ENCODE measurements around the gene PTPRM. TPM values are rescaled to one million over a fixed set of nuclear protein-coding genes. Genes with fewer than 3 reads are reported as not detected.
"Not testable (repeated sequence)": the region's sequence is repeated elsewhere in the genome, so short reads cannot be mapped to it uniquely, and the experiment has no call there.

The PTPRM gene
- total RNA-seq, 1 donor: 64.2 TPM

GRCh38 chr18:7735626-7736175 is 168.6 kb downstream of the PTPRM start:
- no peak overlapping the region for H3K4me3 ChIP-seq (ENCODE audit: low read depth, low read length)
- DNase-seq (ENCODE audit: low read depth): no peak
- TF ChIP-seq CTCF (IDR thresholded peaks at IDR 0.05; ENCODE audit: insufficient read depth, low read length): no peak

- DNase-seq (ENCODE audit: low read depth); H3K4me3 ChIP-seq (ENCODE audit: low read depth, low read length): not testable (repeated sequence)
Observed at GRCh38 chr18:7736526-7736925, 169.4 kb downstream of the PTPRM start.

GRCh38 chr18:7737550-7737949 is 170.4 kb downstream of the PTPRM start:
- DNase-seq (ENCODE audit: low read depth): no peak
- TF ChIP-seq CTCF (IDR thresholded peaks at IDR 0.05; ENCODE audit: insufficient read depth, low read length): no peak
- no peak overlapping the region for H3K4me3 ChIP-seq (ENCODE audit: low read depth, low read length)

- no peak for TF ChIP-seq CTCF (IDR thresholded peaks at IDR 0.05; ENCODE audit: insufficient read depth, low read length)
- H3K4me3 ChIP-seq (ENCODE audit: low read depth, low read length): no peak overlapping the region
- peak; percentile 31 for DNase-seq (ENCODE audit: low read depth)
Observed at GRCh38 chr18:7740821-7741220, 173.7 kb downstream of the PTPRM start.

- TF ChIP-seq CTCF (IDR thresholded peaks at IDR 0.05; ENCODE audit: insufficient read depth, low read length): no peak
- H3K4me3 ChIP-seq (ENCODE audit: low read depth, low read length): no peak overlapping the region
- no peak for DNase-seq (ENCODE audit: low read depth)
Observed at GRCh38 chr18:7741640-7742039, 174.5 kb downstream of the PTPRM start.

GRCh38 chr18:7742224-7742623 is 175.1 kb downstream of the PTPRM start:
- no peak for TF ChIP-seq CTCF (IDR thresholded peaks at IDR 0.05; ENCODE audit: insufficient read depth, low read length)

GRCh38 chr18:7743256-7743655 is 176.1 kb downstream of the PTPRM start:
- no peak for DNase-seq (ENCODE audit: low read depth)
- no peak for TF ChIP-seq CTCF (IDR thresholded peaks at IDR 0.05; ENCODE audit: insufficient read depth, low read length)
- no peak overlapping the region for H3K4me3 ChIP-seq (ENCODE audit: low read depth, low read length)

More at GRCh38 chr18:7742224-7742623, 175.1 kb downstream of the PTPRM start:
- no peak for DNase-seq (ENCODE audit: low read depth)
- H3K4me3 ChIP-seq (ENCODE audit: low read depth, low read length): no peak overlapping the region

Measured in fibroblast of the aortic adventitia (primary cell).